Tibial nerve (tissue), 3 donors: ENCODE measurements around the gene CORIN.

Source experiments
- CTCF ChIP-seq, 5 experiments: fragments of 200-600 bp in 3 of 5; fragments of 450-650 bp in 2 of 5; sonication (generic) in 3 of 5; IDR thresholded peaks; one replicate each; pipeline ENCODE4 v1.5.1; 2016 to 2019; ENCODE audit warnings: antibody characterized with exemption in 5 of 5, mild to moderate bottlenecking in 3 of 5, moderate library complexity in 2 of 5
- POLR2A ChIP-seq, 2 donors: fragments of 450-650 bp; IDR thresholded peaks; one replicate each; pipeline ENCODE4 v1.6.1; 2017; ENCODE audit warnings: antibody characterized with exemption in 2 of 2, mild to moderate bottlenecking in 2 of 2, moderate library complexity in 2 of 2

DNA sequence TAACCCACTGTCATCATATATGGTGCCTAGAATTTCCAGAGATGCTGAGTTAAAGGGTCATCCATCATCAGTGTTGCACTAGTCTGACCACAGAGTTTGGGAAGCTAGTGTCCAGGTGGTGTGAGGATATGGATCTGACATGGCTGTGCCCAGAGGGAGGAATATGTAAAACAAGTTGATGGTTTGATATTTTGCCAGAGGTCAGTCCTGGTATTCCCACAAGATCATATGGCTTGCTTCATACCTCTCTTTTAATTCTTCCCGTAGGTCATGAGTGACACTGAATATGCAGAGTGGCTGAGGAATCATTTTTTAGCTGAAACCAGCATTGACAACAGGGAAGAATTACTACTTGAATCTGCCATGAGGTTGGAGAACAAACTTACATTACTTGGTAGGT is 277.2 kb downstream of the CORIN start:
- TF ChIP-seq POLR2A (IDR thresholded peaks at IDR 0.05) (no peak), CTCF (IDR thresholded peaks at IDR 0.05) (no peak)
